Gastrocnemius medialis (tissue), 4 donors: ENCODE measurements around the gene EIF1AD.

ENCODE experiments used
- POLR2A ChIP-seq, 2 donors: fragments of 450-650 bp; IDR thresholded peaks; one replicate each; pipeline ENCODE4 v1.6.1; 2017; ENCODE audit warnings: antibody characterized with exemption in 2 of 2, mild to moderate bottlenecking in 2 of 2, moderate library complexity in 2 of 2
- TF ChIP-seq, protein P1 (sequence below), 5 experiments: fragments of 450-650 bp in 3 of 5; fragments of 200-600 bp in 2 of 5; sonication (generic) in 2 of 5; IDR thresholded peaks in 4 of 5; conservative IDR thresholded peaks in 1 of 5; 1 replicate in 4 of 5; 2 replicates in 1 of 5; pipeline ENCODE4 v1.5.1; 2016 to 2019; ENCODE audit warnings: antibody characterized with exemption in 5 of 5, mild to moderate bottlenecking in 3 of 5, moderate library complexity in 3 of 5

- TF ChIP-seq POLR2A (IDR thresholded peaks at IDR 0.05), result no peak
- TF ChIP-seq, protein P1, sequence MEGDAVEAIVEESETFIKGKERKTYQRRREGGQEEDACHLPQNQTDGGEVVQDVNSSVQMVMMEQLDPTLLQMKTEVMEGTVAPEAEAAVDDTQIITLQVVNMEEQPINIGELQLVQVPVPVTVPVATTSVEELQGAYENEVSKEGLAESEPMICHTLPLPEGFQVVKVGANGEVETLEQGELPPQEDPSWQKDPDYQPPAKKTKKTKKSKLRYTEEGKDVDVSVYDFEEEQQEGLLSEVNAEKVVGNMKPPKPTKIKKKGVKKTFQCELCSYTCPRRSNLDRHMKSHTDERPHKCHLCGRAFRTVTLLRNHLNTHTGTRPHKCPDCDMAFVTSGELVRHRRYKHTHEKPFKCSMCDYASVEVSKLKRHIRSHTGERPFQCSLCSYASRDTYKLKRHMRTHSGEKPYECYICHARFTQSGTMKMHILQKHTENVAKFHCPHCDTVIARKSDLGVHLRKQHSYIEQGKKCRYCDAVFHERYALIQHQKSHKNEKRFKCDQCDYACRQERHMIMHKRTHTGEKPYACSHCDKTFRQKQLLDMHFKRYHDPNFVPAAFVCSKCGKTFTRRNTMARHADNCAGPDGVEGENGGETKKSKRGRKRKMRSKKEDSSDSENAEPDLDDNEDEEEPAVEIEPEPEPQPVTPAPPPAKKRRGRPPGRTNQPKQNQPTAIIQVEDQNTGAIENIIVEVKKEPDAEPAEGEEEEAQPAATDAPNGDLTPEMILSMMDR (IDR thresholded peaks at IDR 0.05 in 4 of 5, conservative IDR thresholded peaks at IDR 0.05 in 1 of 5), result no peak
Observed at GRCh38 chr11:66015454-66015881, 13.5 kb upstream of the EIF1AD start.
